Measurements from ENCODE around the gene DAPK2. TPM values are rescaled to one million over a fixed set of nuclear protein-coding genes. Genes with fewer than 3 reads are reported as not detected.

DAPK2 gene
- total and polyA plus RNA-seq, 4 donors: 2.0 to 8.1 (median 7.0) TPM

GRCh38 chr15:63930034-63930433 lies 116.3 kb downstream of the DAPK2 start:
- H3K27ac ChIP-seq (ENCODE audit: low read depth in 1 of 2, low read length in 2 of 2): no peak overlapping the region
- intact Hi-C loops (cut with DNase I): no loop called here
- H3K4me1 ChIP-seq (ENCODE audit: control insufficient read depth in 1 of 2, insufficient read depth in 2 of 2, low read length in 2 of 2): no peaks in the 10 kb centered on the region
- no peaks in the 10 kb centered on the region for H3K36me3 ChIP-seq (ENCODE audit: control insufficient read depth in 1 of 2, insufficient read depth in 2 of 2, low read length in 1 of 2)
- peak in 1 of 2 donors; percentile 27 for DNase-seq
- WGBS, 2 donors: 94 to 96% methylated on average over 7 of the region's 7 CpGs
- H3K4me3 ChIP-seq (ENCODE audit: low read length in 2 of 2): no peak overlapping the region
- no peaks in the 10 kb centered on the region for H3K27me3 ChIP-seq (ENCODE audit: control insufficient read depth in 1 of 2, insufficient read depth in 2 of 2, low read length in 1 of 2)
- H3K9me3 ChIP-seq (ENCODE audit: control insufficient read depth, low read length): no peaks in the 10 kb centered on the region
- no peak for ATAC-seq (ENCODE audit: low FRiP score)

- Histone ChIP-seq H3K4me3 (ENCODE audit: low read length in 2 of 2) (no peak overlapping the region), H3K9me3 (ENCODE audit: control insufficient read depth, low read length) (no peaks in the 10 kb centered on the region), H3K4me1 (ENCODE audit: control insufficient read depth in 1 of 2, insufficient read depth in 2 of 2, low read length in 2 of 2) (no peaks in the 10 kb centered on the region), H3K27me3 (ENCODE audit: control insufficient read depth in 1 of 2, insufficient read depth in 2 of 2, low read length in 1 of 2) (no peaks in the 10 kb centered on the region), H3K36me3 (ENCODE audit: control insufficient read depth in 1 of 2, insufficient read depth in 2 of 2, low read length in 1 of 2) (no peaks in the 10 kb centered on the region), H3K27ac (ENCODE audit: low read depth in 1 of 2, low read length in 2 of 2) (no peak overlapping the region)
- 93 to 94% methylated on average over 2 of the region's 2 CpGs for WGBS, 2 donors
- intact Hi-C loops (cut with DNase I): no loop called here
- DNase-seq (no peak), ATAC-seq (ENCODE audit: low FRiP score) (no peak)
Measured at GRCh38 chr15:63928185-63928842, 118.0 kb downstream of the DAPK2 start.

DNA sequence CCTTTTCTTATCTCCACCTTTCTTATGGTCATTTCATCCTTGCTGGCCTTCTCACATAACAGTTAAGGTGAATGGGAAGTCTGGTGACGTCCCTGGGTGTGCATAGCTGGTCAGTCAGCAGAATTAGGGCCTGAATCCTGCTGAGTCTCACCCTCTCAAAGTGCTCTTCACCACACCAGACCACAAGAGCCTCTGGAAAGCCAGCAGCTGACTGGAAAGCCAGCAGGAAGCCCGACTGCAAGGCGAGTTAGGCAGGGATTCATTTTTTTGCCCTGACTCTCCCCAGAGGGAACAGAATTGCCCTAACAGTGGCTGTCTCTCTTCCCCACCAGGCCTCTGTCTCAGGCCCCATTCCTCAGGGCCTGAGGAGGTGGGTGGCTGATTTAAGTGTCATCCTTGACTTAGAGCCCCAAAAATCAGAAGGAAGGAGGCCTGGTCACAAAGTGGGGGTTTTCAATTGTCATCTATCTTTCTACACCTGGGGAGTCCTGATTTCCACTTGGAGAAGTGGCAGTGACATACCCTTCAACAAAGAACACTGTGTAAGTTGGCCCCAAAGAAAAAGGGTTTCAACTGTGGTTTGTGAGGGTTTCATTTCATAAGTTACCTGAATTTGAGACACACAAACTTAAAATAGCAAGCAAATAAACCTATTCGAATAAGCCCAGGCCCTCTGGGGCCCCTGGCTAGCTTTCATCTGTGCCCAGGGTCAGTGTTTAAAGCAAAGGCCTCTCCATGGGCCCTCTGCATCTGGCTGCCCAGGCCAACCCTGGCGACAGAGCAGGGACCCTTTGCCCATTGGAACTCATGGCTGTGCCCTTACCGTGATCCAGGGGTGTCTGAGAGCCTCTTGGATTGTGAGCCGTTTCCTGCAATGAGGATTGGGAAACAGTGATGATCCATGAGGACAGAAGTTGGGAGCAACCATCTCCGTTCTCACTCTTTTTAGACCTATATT lies 122.0 kb downstream of the DAPK2 start:
- Histone ChIP-seq H3K4me3 (ENCODE audit: low read length in 2 of 2) (no peak overlapping the region), H3K36me3 (ENCODE audit: control insufficient read depth in 1 of 2, insufficient read depth in 2 of 2, low read length in 1 of 2) (no peaks in the 10 kb centered on the region), H3K27ac (ENCODE audit: low read depth in 1 of 2, low read length in 2 of 2) (no peak overlapping the region), H3K27me3 (ENCODE audit: control insufficient read depth in 1 of 2, insufficient read depth in 2 of 2, low read length in 1 of 2) (no peaks in the 10 kb centered on the region), H3K4me1 (ENCODE audit: control insufficient read depth in 1 of 2, insufficient read depth in 2 of 2, low read length in 2 of 2) (no peaks in the 10 kb centered on the region), H3K9me3 (ENCODE audit: control insufficient read depth, low read length) (no peaks in the 10 kb centered on the region)
- ATAC-seq (ENCODE audit: low FRiP score): no peak
- DNase-seq: peak in 1 of 2 donors; percentile 52
- intact Hi-C loops (cut with DNase I): no loop called here
- WGBS, 2 donors: 91 to 94% methylated on average over 8 of the region's 8 CpGs

- 86 to 90% methylated on average over 16 of the region's 16 CpGs for WGBS, 2 donors
- ATAC-seq (ENCODE audit: low FRiP score) (no peak), DNase-seq (peak in 1 of 2 donors; percentile 73)
- no peaks in the 10 kb centered on the region for H3K27me3 ChIP-seq (ENCODE audit: control insufficient read depth in 1 of 2, insufficient read depth in 2 of 2, low read length in 1 of 2)
- H3K36me3 ChIP-seq (ENCODE audit: control insufficient read depth in 1 of 2, insufficient read depth in 2 of 2, low read length in 1 of 2): no peaks in the 10 kb centered on the region
- no peaks in the 10 kb centered on the region for H3K4me1 ChIP-seq (ENCODE audit: control insufficient read depth in 1 of 2, insufficient read depth in 2 of 2, low read length in 2 of 2)
- H3K4me3 ChIP-seq (ENCODE audit: low read length in 2 of 2): no peak overlapping the region
- no peaks in the 10 kb centered on the region for H3K9me3 ChIP-seq (ENCODE audit: control insufficient read depth, low read length)
- intact Hi-C loops (cut with DNase I): no loop called here
- H3K27ac ChIP-seq (ENCODE audit: low read depth in 1 of 2, low read length in 2 of 2): no peak overlapping the region
Measured at GRCh38 chr15:63922916-63923315, 123.4 kb downstream of the DAPK2 start.

DNA sequence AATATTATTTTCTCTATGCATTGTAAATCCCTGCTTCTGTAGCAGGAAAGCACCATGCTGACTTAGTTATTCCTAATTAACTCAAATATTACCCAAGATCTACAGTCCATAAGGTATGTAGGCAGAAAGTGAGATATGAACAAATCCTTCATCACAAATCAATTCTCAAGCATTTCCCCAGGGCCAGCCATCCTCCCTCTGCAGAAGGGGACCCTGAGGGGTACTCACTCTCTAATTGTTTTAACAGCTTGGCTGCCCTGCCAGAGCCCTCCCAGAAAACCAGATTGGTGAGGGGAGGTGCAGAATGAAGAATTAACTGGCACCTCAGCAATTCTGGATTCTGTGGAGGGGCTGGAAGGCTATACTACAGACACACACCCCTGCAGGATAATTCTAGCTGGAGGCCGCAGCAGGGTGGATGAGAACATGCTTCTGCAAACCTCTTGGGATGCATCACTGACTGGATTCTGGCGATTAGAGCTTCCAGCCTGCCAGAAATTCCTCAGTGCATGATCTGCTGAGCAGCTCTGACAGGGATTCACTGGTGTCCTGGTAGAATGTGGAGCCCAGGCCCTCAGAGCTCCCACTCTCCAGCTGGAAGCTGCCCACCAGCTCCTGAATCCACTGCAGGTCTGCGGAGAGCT lies 123.9 kb downstream of the DAPK2 start:
- Histone ChIP-seq H3K9me3 (ENCODE audit: control insufficient read depth, low read length) (no peaks in the 10 kb centered on the region), H3K27ac (ENCODE audit: low read depth in 1 of 2, low read length in 2 of 2) (no peak overlapping the region), H3K27me3 (ENCODE audit: control insufficient read depth in 1 of 2, insufficient read depth in 2 of 2, low read length in 1 of 2) (no peaks in the 10 kb centered on the region), H3K4me1 (ENCODE audit: control insufficient read depth in 1 of 2, insufficient read depth in 2 of 2, low read length in 2 of 2) (no peaks in the 10 kb centered on the region), H3K4me3 (ENCODE audit: low read length in 2 of 2) (no peak overlapping the region), H3K36me3 (ENCODE audit: control insufficient read depth in 1 of 2, insufficient read depth in 2 of 2, low read length in 1 of 2) (no peaks in the 10 kb centered on the region)
- ATAC-seq (ENCODE audit: low FRiP score): no peak
- peak in 1 of 2 donors; percentile 34 for DNase-seq
- intact Hi-C loops (cut with DNase I): no loop called here
- WGBS, 2 donors: 78 to 84% methylated on average over 3 of the region's 3 CpGs

GRCh38 chr15:63920504-63921175 lies 125.6 kb downstream of the DAPK2 start:
- WGBS, 2 donors: 69 to 70% methylated on average over 14 of the region's 14 CpGs
- H3K27me3 ChIP-seq (ENCODE audit: control insufficient read depth in 1 of 2, insufficient read depth in 2 of 2, low read length in 1 of 2): no peaks in the 10 kb centered on the region
- intact Hi-C loops (cut with DNase I): no loop called here
- no peaks in the 10 kb centered on the region for H3K9me3 ChIP-seq (ENCODE audit: control insufficient read depth, low read length)
- no peak overlapping the region for H3K27ac ChIP-seq (ENCODE audit: low read depth in 1 of 2, low read length in 2 of 2)
- DNase-seq (peak in 1 of 2 donors; percentile 31), ATAC-seq (ENCODE audit: low FRiP score) (no peak)
- no peak overlapping the region for H3K4me3 ChIP-seq (ENCODE audit: low read length in 2 of 2)
- no peaks in the 10 kb centered on the region for H3K4me1 ChIP-seq (ENCODE audit: control insufficient read depth in 1 of 2, insufficient read depth in 2 of 2, low read length in 2 of 2)
- no peaks in the 10 kb centered on the region for H3K36me3 ChIP-seq (ENCODE audit: control insufficient read depth in 1 of 2, insufficient read depth in 2 of 2, low read length in 1 of 2)

GRCh38 chr15:63918901-63919348 lies 127.4 kb downstream of the DAPK2 start:
- Histone ChIP-seq H3K4me3 (ENCODE audit: low read length in 2 of 2) (no peak overlapping the region), H3K4me1 (ENCODE audit: control insufficient read depth in 1 of 2, insufficient read depth in 2 of 2, low read length in 2 of 2) (no peaks in the 10 kb centered on the region), H3K27me3 (ENCODE audit: control insufficient read depth in 1 of 2, insufficient read depth in 2 of 2, low read length in 1 of 2) (no peaks in the 10 kb centered on the region), H3K36me3 (ENCODE audit: control insufficient read depth in 1 of 2, insufficient read depth in 2 of 2, low read length in 1 of 2) (no peaks in the 10 kb centered on the region), H3K9me3 (ENCODE audit: control insufficient read depth, low read length) (no peaks in the 10 kb centered on the region), H3K27ac (ENCODE audit: low read depth in 1 of 2, low read length in 2 of 2) (no peak overlapping the region)
- intact Hi-C loops (cut with DNase I): loop anchor here in 1 of 2 donors (10.0 kb wide), 1 partner anchor 126 kb away; the partner anchor contains the start of gene DAPK2
- 92 to 94% methylated on average over 9 of the region's 9 CpGs for WGBS, 2 donors
- DNase-seq (peak in 1 of 2 donors; percentile 5), ATAC-seq (ENCODE audit: low FRiP score) (no peak)

DNA sequence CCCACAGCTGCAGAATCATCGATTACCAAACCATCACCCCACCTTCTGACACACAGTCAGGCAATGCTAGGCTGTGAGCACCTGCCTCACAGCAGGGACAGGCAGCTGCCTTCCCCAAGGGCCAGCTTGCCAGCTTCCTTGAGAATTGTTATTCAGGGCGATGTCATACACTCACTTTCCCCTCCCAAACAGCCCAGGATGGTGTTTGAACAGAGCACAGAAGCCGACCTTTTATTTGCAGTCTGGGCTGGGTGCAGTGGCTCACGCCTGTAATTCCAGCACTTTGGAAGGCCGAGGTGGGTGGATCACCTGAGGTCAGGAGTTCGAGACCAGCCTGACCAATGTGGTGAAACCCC lies 128.0 kb downstream of the DAPK2 start:
- 60 to 84% methylated on average over 6 of the region's 6 CpGs for WGBS, 2 donors
- no peak overlapping the region for H3K27ac ChIP-seq (ENCODE audit: low read depth in 1 of 2, low read length in 2 of 2)
- DNase-seq: peak in 1 of 2 donors; percentile 14

More for the DNA sequence above, 128.0 kb downstream of the DAPK2 start:
- intact Hi-C loops (cut with DNase I): loop anchor here in 1 of 2 donors (10.0 kb wide), 1 partner anchor 127 kb away; the partner anchor contains the start of gene DAPK2
- ATAC-seq (ENCODE audit: low FRiP score): no peak
- no peaks in the 10 kb centered on the region for H3K4me1 ChIP-seq (ENCODE audit: control insufficient read depth in 1 of 2, insufficient read depth in 2 of 2, low read length in 2 of 2)
- H3K4me3 ChIP-seq (ENCODE audit: low read length in 2 of 2): no peak overlapping the region
- H3K27me3 ChIP-seq (ENCODE audit: control insufficient read depth in 1 of 2, insufficient read depth in 2 of 2, low read length in 1 of 2): no peaks in the 10 kb centered on the region
- no peaks in the 10 kb centered on the region for H3K36me3 ChIP-seq (ENCODE audit: control insufficient read depth in 1 of 2, insufficient read depth in 2 of 2, low read length in 1 of 2)
- no peaks in the 10 kb centered on the region for H3K9me3 ChIP-seq (ENCODE audit: control insufficient read depth, low read length)
